A673 (cell line): Measurements from ENCODE around the gene SORL1. TPM values are rescaled to one million over a fixed set of nuclear protein-coding genes. Genes with fewer than 3 reads are reported as not detected.

Source experiments
- BruUV-seq: library from RNA; stranded (reverse); fragments of 400-500 nt; replicated peaks from 2 replicates; lab custom pipeline; 2021; lab: Mats Ljungman, UMichigan
- CTCF ChIA-PET: fragments of 300-600 bp; sonication (Branson Sonifier 250); formaldehyde crosslinking; loops from one replicate; lab custom pipeline; 2022; ENCODE audit warnings: antibody characterized with exemption; lab: Charles Lee
- POLR2A ChIA-PET: fragments of 300-600 bp; sonication (Branson Sonifier 250); formaldehyde crosslinking; loops from one replicate; lab custom pipeline; 2022; ENCODE audit warnings: antibody characterized with exemption; ENCODE audit not compliant: low non-redundant PET; lab: Charles Lee
- DNase-seq: peaks from one replicate; pipeline ENCODE4 v3.0.0-alpha.2; 2015; ENCODE audit warnings: low spot score
- H3K27ac ChIP-seq: fragments of 200-600 bp; sonication (generic); 2 replicates; pipeline ENCODE4 v1.5.1; 2016; ENCODE audit warnings: mixed run types, low read depth, mild to moderate bottlenecking, mixed read lengths, antibody characterized with exemption, low read length; ENCODE audit not compliant: poor library complexity, severe bottlenecking
- H3K27me3 ChIP-seq: fragments of 200-600 bp; sonication (generic); replicated peaks from 2 replicates; pipeline ENCODE4 v1.6.1; 2017; ENCODE audit warnings: mixed run types, low read depth, mild to moderate bottlenecking, mixed read lengths, antibody characterized with exemption, low read length; ENCODE audit not compliant: insufficient read depth, poor library complexity
- H3K36me3 ChIP-seq: fragments of 200-600 bp; sonication (generic); 2 replicates; pipeline ENCODE4 v1.6.1; 2016; ENCODE audit warnings: mixed run types, mild to moderate bottlenecking, mixed read lengths, antibody characterized with exemption, low read length; ENCODE audit not compliant: insufficient read depth, poor library complexity, severe bottlenecking
- H3K4me1 ChIP-seq: fragments of 200-600 bp; sonication (generic); 2 replicates; pipeline ENCODE4 v1.6.1; 2017; ENCODE audit warnings: mixed run types, mild to moderate bottlenecking, mixed read lengths, antibody characterized with exemption, low read length; ENCODE audit not compliant: insufficient read depth, poor library complexity, severe bottlenecking
- H3K4me3 ChIP-seq: fragments of 200-600 bp; sonication (generic); 2 replicates; pipeline ENCODE4 v1.5.1; 2016; ENCODE audit warnings: low read depth, mixed run types, mild to moderate bottlenecking, mixed read lengths, low read length; ENCODE audit not compliant: poor library complexity, severe bottlenecking
- H3K9me3 ChIP-seq: fragments of 200-600 bp; sonication (generic); 2 replicates; pipeline ENCODE4 v1.6.1; 2016; ENCODE audit warnings: mixed run types, low read depth, mild to moderate bottlenecking, mixed read lengths, antibody characterized with exemption, low read length; ENCODE audit not compliant: poor library complexity, severe bottlenecking
- EZH2 ChIP-seq: fragments of 200-600 bp; sonication (generic); IDR thresholded peaks from 2 replicates; pipeline ENCODE4 v1.6.1; 2017; ENCODE audit warnings: borderline replicate concordance, low read depth, mild to moderate bottlenecking, mixed read lengths, antibody characterized with exemption, low read length; ENCODE audit not compliant: poor library complexity, severe bottlenecking
- intact Hi-C: fragments of 100-400 bp; cut with micrococcal nuclease; formaldehyde crosslinking; loops from one replicate; pipeline ENCODE4 v1.10.0; 2022; ENCODE audit not compliant: unreplicated experiment
- total RNA-seq: library from RNA; stranded (reverse); gene quantifications from 2 replicates; pipeline ENCODE4 v1.2.3, GENCODE V29; 2021
- TF ChIP-seq, protein P1 (sequence below): fragments of 300-800, 200-600 bp; sonication (generic); conservative IDR thresholded peaks from 2 replicates; pipeline ENCODE4 v1.5.1; 2017; ENCODE audit warnings: low read depth, mild to moderate bottlenecking, antibody characterized with exemption, low read length, moderate library complexity, mixed read lengths

SORL1 gene
- total RNA-seq, 1 experiment from 2014 or later, result 0.95 TPM

DNA sequence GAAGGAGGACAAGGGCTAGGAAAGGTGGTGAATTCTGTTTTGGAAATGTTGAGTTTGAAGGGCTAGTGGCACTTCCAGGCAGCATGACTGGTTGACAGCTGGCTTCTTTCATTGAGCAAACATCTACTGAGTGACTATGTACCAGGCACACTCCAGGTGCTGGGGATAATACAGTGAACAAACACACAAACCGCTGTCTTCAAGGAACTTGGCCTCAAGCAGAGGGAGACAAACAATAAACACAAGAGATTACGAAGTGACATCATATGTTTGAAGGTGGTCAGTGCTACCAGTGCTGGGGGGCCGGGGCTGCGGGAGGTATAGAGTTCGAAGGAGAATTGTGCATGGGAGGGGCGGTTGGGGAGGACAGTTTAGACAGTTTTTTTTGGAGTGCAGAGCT lies 197.7 kb downstream of the SORL1 start:
- no peaks in the 10 kb centered on the region for H3K9me3 ChIP-seq
- TF ChIP-seq EZH2, result no peak
- TF ChIP-seq, protein P1, sequence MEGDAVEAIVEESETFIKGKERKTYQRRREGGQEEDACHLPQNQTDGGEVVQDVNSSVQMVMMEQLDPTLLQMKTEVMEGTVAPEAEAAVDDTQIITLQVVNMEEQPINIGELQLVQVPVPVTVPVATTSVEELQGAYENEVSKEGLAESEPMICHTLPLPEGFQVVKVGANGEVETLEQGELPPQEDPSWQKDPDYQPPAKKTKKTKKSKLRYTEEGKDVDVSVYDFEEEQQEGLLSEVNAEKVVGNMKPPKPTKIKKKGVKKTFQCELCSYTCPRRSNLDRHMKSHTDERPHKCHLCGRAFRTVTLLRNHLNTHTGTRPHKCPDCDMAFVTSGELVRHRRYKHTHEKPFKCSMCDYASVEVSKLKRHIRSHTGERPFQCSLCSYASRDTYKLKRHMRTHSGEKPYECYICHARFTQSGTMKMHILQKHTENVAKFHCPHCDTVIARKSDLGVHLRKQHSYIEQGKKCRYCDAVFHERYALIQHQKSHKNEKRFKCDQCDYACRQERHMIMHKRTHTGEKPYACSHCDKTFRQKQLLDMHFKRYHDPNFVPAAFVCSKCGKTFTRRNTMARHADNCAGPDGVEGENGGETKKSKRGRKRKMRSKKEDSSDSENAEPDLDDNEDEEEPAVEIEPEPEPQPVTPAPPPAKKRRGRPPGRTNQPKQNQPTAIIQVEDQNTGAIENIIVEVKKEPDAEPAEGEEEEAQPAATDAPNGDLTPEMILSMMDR, result no peak
- peaks cover 23% of the 10 kb centered on the region for H3K4me1 ChIP-seq
- no TSS peak for BruUV-seq
- no peak for DNase-seq
- POLR2A ChIA-PET, result no interaction called here
- CTCF ChIA-PET, result no interaction called here
- intact Hi-C loops, result loop anchor here (10.0 kb wide), 2 partner anchors 195 to 935 kb away; no protein-coding TSS in a partner anchor
- H3K27ac ChIP-seq, result no peak overlapping the region
- H3K27me3 ChIP-seq, result no peaks in the 10 kb centered on the region
- no peaks in the 10 kb centered on the region for H3K36me3 ChIP-seq
- no peak overlapping the region for H3K4me3 ChIP-seq

DNA sequence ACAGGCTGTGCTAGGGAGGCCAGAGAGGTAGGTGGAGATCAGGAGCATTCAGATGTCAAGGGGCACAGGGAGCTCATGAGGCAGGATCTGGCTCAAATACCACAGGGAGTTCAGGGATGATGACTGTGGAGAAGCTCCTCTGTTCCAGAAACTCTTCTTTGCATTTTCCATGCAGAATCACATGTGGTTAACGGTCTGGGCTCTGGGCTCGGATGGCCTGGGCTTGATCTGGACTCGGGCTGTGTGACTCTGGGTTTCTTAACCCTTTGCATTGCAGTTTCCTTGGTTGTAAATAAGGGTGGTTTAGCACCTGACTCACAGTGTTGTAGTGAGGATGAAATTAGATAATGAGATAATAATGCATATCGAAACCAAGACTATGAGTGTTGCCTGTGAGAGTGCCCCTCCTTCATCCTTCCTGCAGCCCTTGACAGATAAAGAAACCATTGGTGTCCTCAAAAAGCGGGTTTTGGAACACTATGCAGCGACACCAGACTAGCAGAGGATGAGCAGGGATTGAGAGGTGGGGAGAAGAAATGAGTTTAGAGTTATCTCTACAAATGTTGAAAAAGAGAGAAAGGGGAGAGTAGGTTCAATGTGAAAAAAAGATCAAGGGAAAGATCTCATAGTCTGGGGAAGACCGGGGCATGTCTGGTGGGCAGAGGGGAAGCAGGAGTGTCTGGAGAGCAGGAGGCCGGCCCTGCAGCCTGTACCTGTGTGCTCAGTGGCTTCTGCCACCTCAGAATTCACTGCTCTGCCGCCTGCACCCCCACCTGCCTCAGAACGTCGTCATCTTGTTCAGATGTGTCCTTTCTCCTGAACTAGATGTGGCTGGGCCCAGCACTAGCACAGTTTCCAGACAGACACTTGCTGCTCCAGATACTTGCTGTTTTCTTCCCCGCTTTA lies 198.5 kb downstream of the SORL1 start:
- no peak overlapping the region for H3K4me3 ChIP-seq
- no peaks in the 10 kb centered on the region for H3K27me3 ChIP-seq
- H3K27ac ChIP-seq, result no peak overlapping the region
- no peaks in the 10 kb centered on the region for H3K9me3 ChIP-seq
- H3K36me3 ChIP-seq, result no peaks in the 10 kb centered on the region
- ChIA-PET POLR2A (no interaction called here), CTCF (no interaction called here)
- intact Hi-C loops, result loop anchor here (10.0 kb wide), 2 partner anchors 194 to 934 kb away; no protein-coding TSS in a partner anchor
- no peak for DNase-seq
- no TSS peak for BruUV-seq
- H3K4me1 ChIP-seq, result peaks cover 27% of the 10 kb centered on the region
- TF ChIP-seq EZH2, result no peak
- TF ChIP-seq, protein P1, result no peak

DNA sequence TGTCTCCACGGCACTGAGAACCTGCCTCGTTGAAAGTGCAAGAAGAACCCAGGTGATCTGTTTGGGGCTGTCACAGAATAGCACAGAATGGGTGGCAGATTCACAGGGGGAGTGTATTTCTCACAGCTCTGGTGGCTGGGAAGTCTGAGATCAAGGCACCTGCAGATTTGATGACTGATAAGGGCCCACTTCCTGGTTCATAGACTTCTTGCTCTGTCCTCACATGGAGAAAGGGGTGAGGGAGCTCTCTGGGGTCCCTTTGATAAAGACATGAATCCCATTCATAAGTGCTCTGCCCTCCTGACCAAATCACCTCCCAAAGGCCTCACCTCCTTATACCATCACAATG lies 199.1 kb downstream of the SORL1 start:
- H3K27me3 ChIP-seq, result no peaks in the 10 kb centered on the region
- intact Hi-C loops, result loop anchor here (10.0 kb wide), 2 partner anchors 194 to 934 kb away; no protein-coding TSS in a partner anchor
- H3K27ac ChIP-seq, result no peak overlapping the region
- POLR2A ChIA-PET, result no interaction called here
- BruUV-seq, result no TSS peak
- DNase-seq, result no peak
- TF ChIP-seq, protein P1, result no peak
- TF ChIP-seq EZH2, result no peak
- H3K4me3 ChIP-seq, result no peak overlapping the region
- CTCF ChIA-PET, result interaction anchor here (0.5 kb wide), 1 partner anchor 934 kb away, joined by 3 read pairs; no protein-coding TSS in a partner anchor
- H3K36me3 ChIP-seq, result no peaks in the 10 kb centered on the region
- no peaks in the 10 kb centered on the region for H3K9me3 ChIP-seq
- peaks cover 28% of the 10 kb centered on the region for H3K4me1 ChIP-seq
